Smooth muscle cell of the coronary artery (primary cell): Measurements from ENCODE around the gene TBC1D3H. TPM values are rescaled to one million over a fixed set of nuclear protein-coding genes. Genes with fewer than 3 reads are reported as not detected.

Experiments used
- total RNA-seq: library from RNA; depleted of rRNA; stranded (reverse); fragments of >200 nt; gene quantifications from 2 replicates; pipeline ENCODE4 v1.2.3, GENCODE V29; 2014; ENCODE audit warnings: low replicate concordance

TBC1D3H gene
- total RNA-seq = not detected in 2 replicates

GRCh38 chr17:36388385-36389245 lies at the start of gene TBC1D3H:
TBC1D3H (minus strand) TSS chr17:36388435; CDS start chr17:36386895, 1,540 bp downstream.

Other genes starting within 250 kb of the TBC1D3H start
- 0.75 and 1.8 TPM in 2 replicates for gene TBC1D3B, start 211.8 kb downstream of the TBC1D3H start, total RNA-seq
- not detected in 2 replicates for gene CCL3L1, start 191.7 kb downstream of the TBC1D3H start, total RNA-seq
- gene CCL4L2, start 177.4 kb downstream of the TBC1D3H start, total RNA-seq = not detected in 2 replicates
- 0.08 TPM in 1 of 2 replicates, not detected in the other for gene TBC1D3I, start 123.9 kb downstream of the TBC1D3H start, total RNA-seq
- gene TBC1D3G, start 64.6 kb downstream of the TBC1D3H start, total RNA-seq = not detected in 2 replicates
- 24.5 and 31.7 TPM in 2 replicates for gene ZNHIT3, start 98.2 kb upstream of the TBC1D3H start, total RNA-seq
- gene MYO19, start 146.4 kb upstream of the TBC1D3H start, total RNA-seq = 22.1 and 44.7 TPM in 2 replicates
- 0.70 and 5.3 TPM in 2 replicates for gene PIGW, start 146.6 kb upstream of the TBC1D3H start, total RNA-seq
- gene GGNBP2, start 156.5 kb upstream of the TBC1D3H start, total RNA-seq = 53.6 and 197 TPM in 2 replicates
- 3.9 and 4.7 TPM in 2 replicates for gene DHRS11, start 203.4 kb upstream of the TBC1D3H start, total RNA-seq
- 2.1 and 3.7 TPM in 2 replicates for gene MRM1, start 213.1 kb upstream of the TBC1D3H start, total RNA-seq